ENCODE measurements around the gene RHOG.

Gene RHOG

DNA sequence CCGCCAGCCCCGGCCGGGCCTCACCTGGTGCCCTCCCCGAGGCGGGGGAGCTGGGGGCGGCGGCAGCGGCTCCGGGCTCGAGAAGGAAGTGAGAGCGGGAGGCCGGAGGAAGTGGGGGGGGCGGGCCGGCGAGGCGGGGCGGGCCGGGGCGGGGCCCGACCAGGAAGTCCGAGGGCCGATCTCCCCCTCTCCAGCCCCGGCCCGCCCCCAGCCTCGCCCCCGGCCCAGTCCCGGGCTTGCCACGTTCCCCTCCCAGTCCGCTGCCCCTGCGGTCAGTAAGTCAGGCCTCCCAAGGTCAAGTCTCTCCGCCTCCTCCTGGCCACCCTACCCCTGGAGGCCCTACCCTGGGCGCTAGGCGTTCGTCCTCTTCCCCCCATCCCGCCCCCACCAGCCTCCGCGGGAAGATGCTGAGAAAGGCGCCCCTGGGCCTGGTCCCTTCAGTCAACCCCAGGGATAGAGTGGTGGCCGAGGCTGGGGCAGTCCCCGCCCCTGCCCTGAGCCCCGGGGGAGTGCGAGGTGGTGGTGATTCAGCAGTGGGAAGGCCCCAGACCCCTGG lies at the start of gene RHOG:
RHOG (minus strand) TSS at position 90 of the 556 bp plus-strand sequence. CDS start 12,821 bp downstream, outside the sequence.
- H3K4me2 ChIP-seq (ENCODE audit: low read depth, low read length): peak within 1 kb of the TSS; percentile 87
- DNase-seq: peak; percentile 81
- 0 out of 2 replicates have a peak, but pooled peaks cover 4% of the 10 kb centered on the region for H4K20me1 ChIP-seq (ENCODE audit: insufficient read depth, low read length)
- H3F3A ChIP-seq (ENCODE audit: insufficient read depth, low read length): peaks cover 7% of the 10 kb centered on the region
- H3K4me3 ChIP-seq (ENCODE audit: low read length): peak within 1 kb of the TSS; percentile 76
- peak within 1 kb of the TSS; percentile 57 for H2AFZ ChIP-seq (ENCODE audit: low read length)
- peaks cover 47% of the 10 kb centered on the region for H3K79me2 ChIP-seq (ENCODE audit: low read length)
- peaks cover 34% of the 10 kb centered on the region for H3K4me1 ChIP-seq (ENCODE audit: low read length)
- no peaks in the 10 kb centered on the region for H3K9me3 ChIP-seq (replicated peaks; ENCODE audit: insufficient read depth, low read length)
- H3K9me2 ChIP-seq (replicated peaks; ENCODE audit: insufficient read depth, low read length): no peaks in the 10 kb centered on the region
- TF ChIP-seq EZH2 (optimal IDR thresholded peaks at IDR 0.05; ENCODE audit: low read depth, low read length): no peak
- no peak for TF ChIP-seq EZH2phosphoT487 (IDR thresholded peaks at IDR 0.05; ENCODE audit: low read length)
- TF ChIP-seq, protein P1, sequence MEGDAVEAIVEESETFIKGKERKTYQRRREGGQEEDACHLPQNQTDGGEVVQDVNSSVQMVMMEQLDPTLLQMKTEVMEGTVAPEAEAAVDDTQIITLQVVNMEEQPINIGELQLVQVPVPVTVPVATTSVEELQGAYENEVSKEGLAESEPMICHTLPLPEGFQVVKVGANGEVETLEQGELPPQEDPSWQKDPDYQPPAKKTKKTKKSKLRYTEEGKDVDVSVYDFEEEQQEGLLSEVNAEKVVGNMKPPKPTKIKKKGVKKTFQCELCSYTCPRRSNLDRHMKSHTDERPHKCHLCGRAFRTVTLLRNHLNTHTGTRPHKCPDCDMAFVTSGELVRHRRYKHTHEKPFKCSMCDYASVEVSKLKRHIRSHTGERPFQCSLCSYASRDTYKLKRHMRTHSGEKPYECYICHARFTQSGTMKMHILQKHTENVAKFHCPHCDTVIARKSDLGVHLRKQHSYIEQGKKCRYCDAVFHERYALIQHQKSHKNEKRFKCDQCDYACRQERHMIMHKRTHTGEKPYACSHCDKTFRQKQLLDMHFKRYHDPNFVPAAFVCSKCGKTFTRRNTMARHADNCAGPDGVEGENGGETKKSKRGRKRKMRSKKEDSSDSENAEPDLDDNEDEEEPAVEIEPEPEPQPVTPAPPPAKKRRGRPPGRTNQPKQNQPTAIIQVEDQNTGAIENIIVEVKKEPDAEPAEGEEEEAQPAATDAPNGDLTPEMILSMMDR (IDR thresholded peaks at IDR 0.05; ENCODE audit: low read length): no peak
- peak within 1 kb of the TSS; percentile 91 for H3K27ac ChIP-seq (ENCODE audit: low read length)
- no peaks in the 10 kb centered on the region for H3K27me3 ChIP-seq (replicated peaks; ENCODE audit: insufficient read depth, low read length)
- no peaks in the 10 kb centered on the region; the same call in 1 of the 2 replicates for H3K36me3 ChIP-seq (replicated peaks; ENCODE audit: insufficient read depth, low read length)
- H3K9ac ChIP-seq (ENCODE audit: low read length): peak within 1 kb of the TSS; percentile 97

DNA sequence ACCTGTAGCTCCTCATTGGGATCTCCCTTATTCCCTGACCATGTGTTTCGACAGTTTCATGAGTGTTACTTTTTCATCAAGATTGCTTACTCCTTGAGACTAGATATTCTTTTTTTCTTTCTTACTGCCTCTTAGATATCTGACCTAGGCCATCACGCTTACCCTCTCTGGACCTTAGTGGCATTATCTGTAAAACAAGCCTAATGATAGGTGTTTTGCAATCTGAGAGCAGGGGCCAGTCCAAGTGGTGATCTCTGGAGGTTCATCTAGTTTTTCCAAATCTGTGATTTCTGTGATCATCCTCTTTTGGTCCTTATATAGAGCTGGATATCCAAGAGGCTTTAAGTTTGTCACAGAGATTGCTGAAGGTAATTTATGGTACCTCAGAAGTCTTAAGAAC lies 49.3 kb upstream of the RHOG start:
- H3K9ac ChIP-seq (ENCODE audit: low read length): no peak overlapping the region
- H3K36me3 ChIP-seq (replicated peaks; ENCODE audit: insufficient read depth, low read length): no peaks in the 10 kb centered on the region
- no peaks in the 10 kb centered on the region for H3K9me2 ChIP-seq (replicated peaks; ENCODE audit: insufficient read depth, low read length)
- H3K4me1 ChIP-seq (ENCODE audit: low read length): 0 out of 2 replicates have a peak, but pooled peaks cover 3% of the 10 kb centered on the region
- peaks cover 91% of the 10 kb centered on the region for H3K79me2 ChIP-seq (ENCODE audit: low read length)
- no peak overlapping the region for H3K27ac ChIP-seq (ENCODE audit: low read length)
- H3K27me3 ChIP-seq (replicated peaks; ENCODE audit: insufficient read depth, low read length): no peaks in the 10 kb centered on the region
- no peak overlapping the region for H3K4me3 ChIP-seq (ENCODE audit: low read length)
- H2AFZ ChIP-seq (ENCODE audit: low read length): no peak overlapping the region
- DNase-seq: no peak
- no peak for TF ChIP-seq EZH2 (optimal IDR thresholded peaks at IDR 0.05; ENCODE audit: low read depth, low read length)
- TF ChIP-seq, protein P1 (IDR thresholded peaks at IDR 0.05; ENCODE audit: low read length): no peak
- no peak for TF ChIP-seq EZH2phosphoT487 (IDR thresholded peaks at IDR 0.05; ENCODE audit: low read length)
- no peaks in the 10 kb centered on the region for H3K9me3 ChIP-seq (replicated peaks; ENCODE audit: insufficient read depth, low read length)
- H3K4me2 ChIP-seq (ENCODE audit: low read depth, low read length): no peak overlapping the region
- H3F3A ChIP-seq (ENCODE audit: insufficient read depth, low read length): no peaks in the 10 kb centered on the region
- H4K20me1 ChIP-seq (ENCODE audit: insufficient read depth, low read length): peaks cover 4% of the 10 kb centered on the region; the same call in 1 of the 2 replicates

DNA sequence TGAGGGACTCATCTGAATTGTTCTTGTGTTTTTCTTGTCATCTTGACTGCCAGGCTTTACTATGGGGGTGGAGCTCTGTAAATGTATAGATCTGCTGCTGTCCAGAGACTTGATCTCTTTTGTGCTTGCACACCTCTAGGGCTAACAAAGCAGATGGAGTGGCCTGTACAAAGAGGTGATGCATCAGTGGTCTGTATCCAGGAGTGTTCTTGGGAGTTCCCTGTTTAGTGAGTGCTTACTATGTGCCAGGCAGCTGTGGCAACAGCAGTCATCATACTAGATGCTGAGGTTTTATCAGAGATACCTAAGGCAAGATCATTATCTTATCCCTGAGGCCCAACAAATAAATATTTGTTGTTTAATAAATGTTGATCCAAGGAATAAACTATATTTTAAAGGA lies 48.1 kb upstream of the RHOG start:
- no peak overlapping the region for H3K4me3 ChIP-seq (ENCODE audit: low read length)
- 0 out of 2 replicates have a peak, but pooled peaks cover 3% of the 10 kb centered on the region for H3K4me1 ChIP-seq (ENCODE audit: low read length)
- no peaks in the 10 kb centered on the region for H3K9me2 ChIP-seq (replicated peaks; ENCODE audit: insufficient read depth, low read length)
- no peak for TF ChIP-seq EZH2phosphoT487 (IDR thresholded peaks at IDR 0.05; ENCODE audit: low read length)
- TF ChIP-seq EZH2 (optimal IDR thresholded peaks at IDR 0.05; ENCODE audit: low read depth, low read length): no peak
- TF ChIP-seq, protein P1 (IDR thresholded peaks at IDR 0.05; ENCODE audit: low read length): no peak
- DNase-seq: no peak
- H3K27me3 ChIP-seq (replicated peaks; ENCODE audit: insufficient read depth, low read length): no peaks in the 10 kb centered on the region
- peaks cover 93% of the 10 kb centered on the region for H3K79me2 ChIP-seq (ENCODE audit: low read length)
- H4K20me1 ChIP-seq (ENCODE audit: insufficient read depth, low read length): peaks cover 4% of the 10 kb centered on the region; the same call in 1 of the 2 replicates
- H3F3A ChIP-seq (ENCODE audit: insufficient read depth, low read length): no peaks in the 10 kb centered on the region
- H2AFZ ChIP-seq (ENCODE audit: low read length): no peak overlapping the region
- no peak overlapping the region for H3K9ac ChIP-seq (ENCODE audit: low read length)
- no peaks in the 10 kb centered on the region for H3K9me3 ChIP-seq (replicated peaks; ENCODE audit: insufficient read depth, low read length)
- H3K27ac ChIP-seq (ENCODE audit: low read length): no peak overlapping the region
- H3K4me2 ChIP-seq (ENCODE audit: low read depth, low read length): no peak overlapping the region
- H3K36me3 ChIP-seq (replicated peaks; ENCODE audit: insufficient read depth, low read length): no peaks in the 10 kb centered on the region

Measured in MM.1S (cell line).